Skeletal muscle tissue (tissue), 4 donors: ENCODE measurements around the gene HDDC3. TPM values are rescaled to one million over a fixed set of nuclear protein-coding genes. Genes with fewer than 3 reads are reported as not detected.
A peak's percentile ranks its signal among the peaks of the same experiment; 100 is the strongest.

Source experiments
- H3K27ac ChIP-seq: one replicate; pipeline ENCODE4 v1.7.0; 2013; ENCODE audit warnings: mild to moderate bottlenecking, low read depth, low read length, inconsistent platforms
- H3K27me3 ChIP-seq, 3 donors: one replicate each; pipeline ENCODE4 v1.7.0; 2013; ENCODE audit warnings: low read length in 3 of 3; ENCODE audit not compliant: control insufficient read depth in 3 of 3, insufficient read depth in 3 of 3
- H3K36me3 ChIP-seq, 3 donors: one replicate each; pipeline ENCODE4 v1.7.0; 2013; ENCODE audit warnings: low read length in 3 of 3; ENCODE audit not compliant: control insufficient read depth in 3 of 3, insufficient read depth in 3 of 3
- H3K4me1 ChIP-seq, 3 donors: one replicate each; pipeline ENCODE4 v1.7.0; 2013; ENCODE audit warnings: low read length in 3 of 3, mild to moderate bottlenecking in 3 of 3; ENCODE audit not compliant: control insufficient read depth in 3 of 3, insufficient read depth in 3 of 3
- H3K4me3 ChIP-seq, 3 donors: one replicate each; pipeline ENCODE4 v1.7.0; 2013; ENCODE audit warnings: low read length in 3 of 3
- H3K9ac ChIP-seq, 3 donors: one replicate each; pipeline ENCODE4 v1.7.0; 2013; ENCODE audit warnings: low read length in 3 of 3, mild to moderate bottlenecking in 3 of 3, moderate library complexity in 2 of 3, low read depth in 1 of 3
- H3K9me3 ChIP-seq, 3 donors: one replicate each; pipeline ENCODE4 v1.7.0; 2013; ENCODE audit warnings: low read length in 3 of 3; ENCODE audit not compliant: control insufficient read depth in 3 of 3
- total RNA-seq: library from RNA; depleted of rRNA; stranded (reverse); fragments of >200 nt; gene quantifications from one replicate; pipeline ENCODE4 v1.2.3, GENCODE V29; 2014
- donor health status: Osteomylitis.

HDDC3 gene
- total RNA-seq, 1 donor from 2014 or later, result 5.7 TPM

DNA sequence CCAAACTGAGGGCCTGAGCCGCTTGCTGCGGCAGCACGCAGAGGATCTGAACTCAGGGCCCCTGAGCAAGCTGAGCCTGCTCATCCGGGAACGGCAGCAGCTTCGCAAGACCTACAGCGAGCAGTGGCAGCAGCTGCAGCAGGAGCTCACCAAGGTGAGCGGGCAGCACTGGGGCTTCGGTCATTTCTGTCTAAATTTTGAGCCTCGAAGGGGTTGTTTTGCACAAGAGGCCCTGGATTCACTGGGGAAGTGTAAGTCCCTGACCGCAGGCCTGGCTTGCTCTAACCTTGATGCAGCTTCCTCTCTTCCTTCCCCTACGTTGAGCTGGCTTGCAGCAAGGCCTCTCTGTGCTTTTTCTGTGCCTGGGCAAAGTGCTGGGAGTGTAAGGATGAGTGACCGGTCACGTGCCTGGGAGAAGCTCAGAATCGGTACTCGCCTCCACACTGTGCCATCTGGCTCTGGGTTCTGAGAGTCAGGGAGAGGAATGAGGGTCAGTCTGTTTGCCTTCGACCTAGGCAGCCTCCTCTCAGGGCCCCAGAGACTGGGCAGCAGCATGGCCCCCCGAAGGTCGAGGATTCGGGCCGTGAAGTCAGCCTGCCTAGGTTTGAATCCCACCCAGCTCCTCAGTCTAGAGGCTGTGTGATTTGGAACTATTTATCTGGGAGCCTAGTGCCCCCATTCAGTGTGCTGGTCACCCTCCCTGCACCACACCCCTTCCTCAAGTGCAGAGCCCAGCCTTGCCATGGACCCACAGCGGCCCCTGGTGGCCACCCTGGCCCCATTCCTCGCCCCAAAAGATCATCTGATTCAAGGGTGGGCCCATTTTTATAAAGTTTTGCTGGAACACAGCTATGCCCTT lies 46.7 kb downstream of the HDDC3 start:
- peak overlapping the region; percentile 69 to 73 (median 72) for H3K4me3 ChIP-seq
- peaks cover 25 to 27% (median 27%) of the 10 kb centered on the region in 3 donors for H3K4me1 ChIP-seq
- no peaks in the 10 kb centered on the region for H3K27me3 ChIP-seq
- H3K9me3 ChIP-seq, result no peaks in the 10 kb centered on the region
- peak overlapping the region; percentile 85 for H3K27ac ChIP-seq
- peak overlapping the region in 2 of 3 donors; percentile 63 to 83 for H3K9ac ChIP-seq
- H3K36me3 ChIP-seq, result peaks cover 22 to 25% (median 25%) of the 10 kb centered on the region in 3 donors

DNA sequence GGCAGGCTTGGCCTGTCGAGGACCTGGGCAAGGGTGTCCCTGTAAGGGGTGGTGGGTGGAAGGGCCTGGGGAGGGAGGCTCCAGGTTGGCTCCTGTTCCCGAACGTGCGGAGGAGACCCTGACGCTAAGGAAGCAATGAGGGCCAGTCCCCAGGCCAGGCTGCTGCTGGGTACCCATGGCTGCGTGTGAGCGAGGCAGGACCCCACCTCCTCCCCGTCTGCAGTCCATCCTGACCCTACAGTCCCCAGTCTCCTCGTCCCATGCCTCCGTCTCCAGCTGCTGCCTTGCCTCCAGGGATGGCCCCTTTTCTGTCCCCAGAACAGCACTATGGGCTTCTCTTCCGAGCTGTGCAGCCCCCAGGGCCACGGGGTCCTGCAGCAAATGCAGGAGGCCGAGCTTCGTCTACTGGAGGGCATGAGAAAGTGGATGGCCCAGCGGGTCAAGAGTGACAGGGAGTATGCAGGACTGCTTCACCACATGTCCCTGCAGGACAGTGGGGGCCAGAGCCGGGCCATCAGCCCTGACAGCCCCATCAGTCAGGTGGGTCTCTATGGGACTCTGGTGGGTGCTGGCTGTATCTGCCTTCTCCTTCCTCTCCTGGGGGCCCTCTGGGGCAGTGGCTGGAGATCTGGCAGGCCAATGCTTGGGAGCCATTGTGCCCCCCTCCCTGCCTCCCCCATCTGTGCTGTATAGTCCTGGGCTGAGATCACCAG lies 47.5 kb downstream of the HDDC3 start:
- H3K9ac ChIP-seq, result peak overlapping the region; percentile 63 to 83 (median 80)
- H3K9me3 ChIP-seq, result no peaks in the 10 kb centered on the region
- no peaks in the 10 kb centered on the region for H3K27me3 ChIP-seq
- peaks cover 25 to 29% (median 26%) of the 10 kb centered on the region in 3 donors for H3K36me3 ChIP-seq
- peak overlapping the region; percentile 69 to 73 (median 72) for H3K4me3 ChIP-seq
- H3K27ac ChIP-seq, result peak overlapping the region; percentile 85
- H3K4me1 ChIP-seq, result peaks cover 25 to 27% (median 27%) of the 10 kb centered on the region in 3 donors

DNA sequence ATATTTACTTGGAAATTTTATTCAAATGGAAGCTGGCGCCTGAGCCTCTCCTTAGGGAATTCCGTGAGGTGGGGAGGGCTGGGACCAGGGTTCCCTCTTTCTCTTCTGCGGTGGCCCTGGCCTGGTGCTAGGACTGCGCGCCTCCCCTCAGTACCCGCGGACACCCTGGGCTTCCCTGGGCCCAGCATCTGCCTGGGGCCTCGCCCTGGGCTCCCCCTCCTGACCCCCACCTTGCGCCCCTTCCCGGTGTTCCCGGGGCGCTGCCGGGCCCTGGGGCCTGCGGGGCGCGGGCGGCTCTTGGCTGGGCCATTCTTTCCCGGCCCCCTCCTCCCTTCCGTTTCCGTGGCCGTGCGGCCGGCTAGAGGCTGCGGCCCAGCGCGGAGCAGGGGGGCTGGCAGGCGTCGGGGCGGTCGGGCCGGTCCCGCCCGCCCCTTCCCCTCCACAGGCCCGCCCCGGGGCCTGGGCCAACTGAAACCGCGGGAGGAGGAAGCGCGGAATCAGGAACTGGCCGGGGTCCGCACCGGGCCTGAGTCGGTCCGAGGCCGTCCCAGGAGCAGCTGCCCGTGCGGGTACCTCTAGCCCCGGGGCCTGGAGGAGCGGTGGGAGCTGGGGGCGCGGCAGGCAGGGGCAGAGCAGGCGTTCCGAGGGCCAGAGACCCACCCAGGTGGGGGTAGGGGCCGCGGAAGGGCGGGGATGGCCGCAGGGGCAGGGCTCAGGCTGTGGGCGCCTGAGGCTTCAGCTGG lies 48.2 kb downstream of the HDDC3 start, which contains the start of gene FES:
Gene FES (plus strand): TSS at position 529 of the 743 bp plus-strand sequence. CDS start 542 bp downstream, outside the sequence.
- Histone ChIP-seq H3K9ac (peak within 1 kb of the TSS; percentile 63 to 83 (median 80)), H3K4me3 (peak within 1 kb of the TSS; percentile 69 to 73 (median 72)), H3K27ac (peak within 1 kb of the TSS; percentile 85), H3K9me3 (no peaks in the 10 kb centered on the region), H3K27me3 (no peaks in the 10 kb centered on the region), H3K4me1 (peaks cover 25 to 27% (median 27%) of the 10 kb centered on the region in 3 donors), H3K36me3 (peaks cover 28 to 33% (median 30%) of the 10 kb centered on the region in 3 donors)

DNA sequence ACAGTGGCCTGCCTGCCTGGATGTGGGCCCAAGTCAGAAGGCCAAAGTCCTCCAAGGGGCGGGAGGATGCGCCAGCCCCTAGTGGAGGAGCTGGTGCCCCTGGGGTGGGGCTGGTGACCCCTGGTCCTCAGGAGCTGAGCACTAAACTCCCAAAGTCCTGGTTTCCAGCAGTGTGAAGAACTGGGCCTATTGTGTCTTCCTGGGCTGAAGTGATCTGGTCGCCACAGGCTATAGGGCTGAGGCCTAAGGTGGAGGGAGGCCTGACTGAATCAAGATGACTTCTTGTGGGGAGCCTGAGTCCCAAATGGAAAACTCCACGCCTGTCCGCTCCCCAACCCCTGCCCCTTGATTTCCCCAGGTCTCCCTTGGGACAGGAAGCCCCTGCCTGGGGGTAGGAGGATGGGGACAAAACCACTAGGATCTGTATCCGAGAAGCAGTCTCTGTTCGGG lies 48.8 kb downstream of the HDDC3 start:
- Histone ChIP-seq H3K4me1 (peaks cover 25 to 27% (median 27%) of the 10 kb centered on the region in 3 donors), H3K27me3 (no peaks in the 10 kb centered on the region), H3K27ac (peak overlapping the region; percentile 85)

DNA sequence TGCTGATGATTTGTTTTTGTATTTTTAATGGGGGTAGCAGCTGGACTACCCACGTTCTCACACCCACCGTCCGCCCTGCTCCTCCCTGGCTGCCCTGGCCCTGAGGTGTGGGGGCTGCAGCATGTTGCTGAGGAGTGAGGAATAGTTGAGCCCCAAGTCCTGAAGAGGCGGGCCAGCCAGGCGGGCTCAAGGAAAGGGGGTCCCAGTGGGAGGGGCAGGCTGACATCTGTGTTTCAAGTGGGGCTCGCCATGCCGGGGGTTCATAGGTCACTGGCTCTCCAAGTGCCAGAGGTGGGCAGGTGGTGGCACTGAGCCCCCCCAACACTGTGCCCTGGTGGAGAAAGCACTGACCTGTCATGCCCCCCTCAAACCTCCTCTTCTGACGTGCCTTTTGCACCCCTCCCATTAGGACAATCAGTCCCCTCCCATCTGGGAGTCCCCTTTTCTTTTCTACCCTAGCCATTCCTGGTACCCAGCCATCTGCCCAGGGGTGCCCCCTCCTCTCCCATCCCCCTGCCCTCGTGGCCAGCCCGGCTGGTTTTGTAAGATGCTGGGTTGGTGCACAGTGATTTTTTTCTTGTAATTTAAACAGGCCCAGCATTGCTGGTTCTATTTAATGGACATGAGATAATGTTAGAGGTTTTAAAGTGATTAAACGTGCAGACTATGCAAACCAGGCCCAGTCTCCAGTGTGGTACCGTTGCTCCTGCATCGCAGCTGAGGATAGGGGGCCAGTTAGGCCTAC lies 49.4 kb downstream of the HDDC3 start:
- Histone ChIP-seq H3K27me3 (no peaks in the 10 kb centered on the region), H3K27ac (peak overlapping the region; percentile 85), H3K4me3 (peak overlapping the region in 1 of 3 donors; percentile 13), H3K9me3 (no peaks in the 10 kb centered on the region), H3K36me3 (peaks cover 39 to 43% (median 42%) of the 10 kb centered on the region in 3 donors), H3K9ac (peak overlapping the region; percentile 63 to 83 (median 80)), H3K4me1 (peaks cover 25 to 27% (median 27%) of the 10 kb centered on the region in 3 donors)

More for the DNA sequence above, 48.8 kb downstream of the HDDC3 start:
- peak overlapping the region; percentile 63 to 83 (median 80) for H3K9ac ChIP-seq
- H3K4me3 ChIP-seq, result peak overlapping the region; percentile 29 to 54 (median 54)
- H3K36me3 ChIP-seq, result peaks cover 34 to 37% (median 36%) of the 10 kb centered on the region in 3 donors
- no peaks in the 10 kb centered on the region for H3K9me3 ChIP-seq

DNA sequence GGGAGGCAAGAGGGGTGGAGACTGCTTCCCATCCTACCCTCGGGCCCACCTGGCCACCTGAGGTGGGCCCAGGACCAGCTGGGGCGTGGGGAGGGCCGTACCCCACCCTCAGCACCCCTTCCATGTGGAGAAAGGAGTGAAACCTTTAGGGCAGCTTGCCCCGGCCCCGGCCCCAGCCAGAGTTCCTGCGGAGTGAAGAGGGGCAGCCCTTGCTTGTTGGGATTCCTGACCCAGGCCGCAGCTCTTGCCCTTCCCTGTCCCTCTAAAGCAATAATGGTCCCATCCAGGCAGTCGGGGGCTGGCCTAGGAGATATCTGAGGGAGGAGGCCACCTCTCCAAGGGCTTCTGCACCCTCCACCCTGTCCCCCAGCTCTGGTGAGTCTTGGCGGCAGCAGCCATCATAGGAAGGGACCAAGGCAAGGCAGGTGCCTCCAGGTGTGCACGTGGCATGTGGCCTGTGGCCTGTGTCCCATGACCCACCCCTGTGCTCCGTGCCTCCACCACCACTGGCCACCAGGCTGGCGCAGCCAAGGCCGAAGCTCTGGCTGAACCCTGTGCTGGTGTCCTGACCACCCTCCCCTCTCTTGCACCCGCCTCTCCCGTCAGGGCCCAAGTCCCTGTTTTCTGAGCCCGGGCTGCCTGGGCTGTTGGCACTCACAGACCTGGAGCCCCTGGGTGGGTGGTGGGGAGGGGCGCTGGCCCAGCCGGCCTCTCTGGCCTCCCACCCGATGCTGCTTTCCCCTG lies 50.2 kb downstream of the HDDC3 start:
- Histone ChIP-seq H3K27ac (no peak overlapping the region), H3K36me3 (peaks cover 46 to 50% (median 49%) of the 10 kb centered on the region in 3 donors), H3K4me1 (peaks cover 25 to 27% (median 27%) of the 10 kb centered on the region in 3 donors)

DNA sequence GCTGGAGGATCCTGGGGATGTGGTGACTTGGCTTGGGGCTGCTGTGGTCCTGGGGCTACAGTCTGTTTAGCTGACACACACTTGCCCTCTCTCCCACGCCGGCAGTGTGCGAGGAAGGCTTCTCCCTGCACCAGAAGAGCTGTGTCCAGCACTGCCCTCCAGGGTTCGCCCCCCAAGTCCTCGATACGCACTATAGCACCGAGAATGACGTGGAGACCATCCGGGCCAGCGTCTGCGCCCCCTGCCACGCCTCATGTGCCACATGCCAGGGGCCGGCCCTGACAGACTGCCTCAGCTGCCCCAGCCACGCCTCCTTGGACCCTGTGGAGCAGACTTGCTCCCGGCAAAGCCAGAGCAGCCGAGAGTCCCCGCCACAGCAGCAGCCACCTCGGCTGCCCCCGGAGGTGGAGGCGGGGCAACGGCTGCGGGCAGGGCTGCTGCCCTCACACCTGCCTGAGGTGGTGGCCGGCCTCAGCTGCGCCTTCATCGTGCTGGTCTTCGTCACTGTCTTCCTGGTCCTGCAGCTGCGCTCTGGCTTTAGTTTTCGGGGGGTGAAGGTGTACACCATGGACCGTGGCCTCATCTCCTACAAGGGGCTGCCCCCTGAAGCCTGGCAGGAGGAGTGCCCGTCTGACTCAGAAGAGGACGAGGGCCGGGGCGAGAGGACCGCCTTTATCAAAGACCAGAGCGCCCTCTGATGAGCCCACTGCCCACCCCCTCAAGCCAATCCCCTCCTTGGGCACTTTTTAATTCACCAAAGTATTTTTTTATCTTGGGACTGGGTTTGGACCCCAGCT lies 51.0 kb downstream of the HDDC3 start:
- Histone ChIP-seq H3K36me3 (peaks cover 52 to 58% (median 54%) of the 10 kb centered on the region in 3 donors), H3K4me1 (peaks cover 24 to 25% (median 24%) of the 10 kb centered on the region in 3 donors), H3K9me3 (no peaks in the 10 kb centered on the region), H3K4me3 (no peak overlapping the region), H3K27me3 (no peaks in the 10 kb centered on the region), H3K27ac (no peak overlapping the region), H3K9ac (no peak overlapping the region)

More for the DNA sequence above, 50.2 kb downstream of the HDDC3 start:
- Histone ChIP-seq H3K9ac (no peak overlapping the region), H3K4me3 (no peak overlapping the region), H3K27me3 (no peaks in the 10 kb centered on the region), H3K9me3 (no peaks in the 10 kb centered on the region)
